Uterus (tissue), 2 donors: ENCODE measurements around the gene ERC2.
"Not testable (repeated sequence)": the region's sequence is repeated elsewhere in the genome, so short reads cannot be mapped to it uniquely, and the experiment has no call there.

Experiments
- POLR2A ChIP-seq, 2 donors: fragments of 450-650 bp; IDR thresholded peaks; one replicate each; pipeline ENCODE4 v1.6.1; 2016; ENCODE audit warnings: antibody characterized with exemption in 2 of 2, mild to moderate bottlenecking in 1 of 2, moderate library complexity in 1 of 2
- TF ChIP-seq, protein P1 (sequence below), 4 experiments: fragments of 200-600 bp in 2 of 4; fragments of 450-650 bp in 2 of 4; sonication (generic) in 2 of 4; IDR thresholded peaks; one replicate each; pipeline ENCODE4 v1.5.1; 2016 to 2019; ENCODE audit warnings: antibody characterized with exemption in 4 of 4, mild to moderate bottlenecking in 2 of 4, moderate library complexity in 1 of 4

DNA sequence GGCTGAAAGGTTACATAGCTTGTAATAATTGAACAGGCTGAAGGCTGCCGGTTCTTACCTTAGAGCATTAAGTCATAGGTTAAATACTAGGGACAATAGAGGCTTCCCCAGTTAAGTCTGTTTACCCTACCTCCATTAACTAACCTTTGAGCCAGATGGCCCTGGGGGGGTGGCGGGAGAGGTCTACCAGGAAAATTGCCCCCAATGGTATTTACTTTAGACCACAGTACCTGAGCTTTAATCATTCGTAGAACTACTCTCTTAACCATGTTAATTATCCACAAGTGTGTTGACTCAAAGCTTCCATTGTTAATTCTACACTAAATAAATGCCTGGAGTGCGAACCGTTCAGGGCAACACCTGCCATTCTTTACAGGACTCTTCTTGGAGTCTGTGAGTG, 28.1 kb upstream of the ERC2 start:
- TF ChIP-seq, protein P1, sequence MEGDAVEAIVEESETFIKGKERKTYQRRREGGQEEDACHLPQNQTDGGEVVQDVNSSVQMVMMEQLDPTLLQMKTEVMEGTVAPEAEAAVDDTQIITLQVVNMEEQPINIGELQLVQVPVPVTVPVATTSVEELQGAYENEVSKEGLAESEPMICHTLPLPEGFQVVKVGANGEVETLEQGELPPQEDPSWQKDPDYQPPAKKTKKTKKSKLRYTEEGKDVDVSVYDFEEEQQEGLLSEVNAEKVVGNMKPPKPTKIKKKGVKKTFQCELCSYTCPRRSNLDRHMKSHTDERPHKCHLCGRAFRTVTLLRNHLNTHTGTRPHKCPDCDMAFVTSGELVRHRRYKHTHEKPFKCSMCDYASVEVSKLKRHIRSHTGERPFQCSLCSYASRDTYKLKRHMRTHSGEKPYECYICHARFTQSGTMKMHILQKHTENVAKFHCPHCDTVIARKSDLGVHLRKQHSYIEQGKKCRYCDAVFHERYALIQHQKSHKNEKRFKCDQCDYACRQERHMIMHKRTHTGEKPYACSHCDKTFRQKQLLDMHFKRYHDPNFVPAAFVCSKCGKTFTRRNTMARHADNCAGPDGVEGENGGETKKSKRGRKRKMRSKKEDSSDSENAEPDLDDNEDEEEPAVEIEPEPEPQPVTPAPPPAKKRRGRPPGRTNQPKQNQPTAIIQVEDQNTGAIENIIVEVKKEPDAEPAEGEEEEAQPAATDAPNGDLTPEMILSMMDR (IDR thresholded peaks at IDR 0.05): not testable (repeated sequence)
- TF ChIP-seq POLR2A (IDR thresholded peaks at IDR 0.05): not testable (repeated sequence)
